ENCODE data around the gene CHST9. TPM values are rescaled to one million over a fixed set of nuclear protein-coding genes. Genes with fewer than 3 reads are reported as not detected.
"Not testable (repeated sequence)": the region's sequence is repeated elsewhere in the genome, so short reads cannot be mapped to it uniquely, and the experiment has no call there.

The CHST9 gene
- total RNA-seq (not detected in 2 replicates), polyA plus RNA-seq (not detected in 2 replicates), polyA minus RNA-seq (not detected in 2 replicates), Bru-seq, nascent RNA (not detected), BruChase-seq, experiment 1, labeled RNA remaining after a 6-hour chase (not detected), BruChase-seq, experiment 2, labeled RNA remaining after a 2-hour chase (not detected)
- polyA plus RNA-seq (2011; cell fraction: cytosol; rRNA removed), result not detected in 2 replicates
- not detected in 2 replicates for polyA plus RNA-seq (2011; cell fraction: nucleus; rRNA removed)
- polyA plus RNA-seq (2012), result not detected in 2 replicates
- not detected for polyA minus RNA-seq (2011; cell fraction: cytosol; rRNA and poly(A)+ RNA removed)
- polyA minus RNA-seq (2011; cell fraction: nucleus; rRNA and poly(A)+ RNA removed), result not detected in 2 replicates
- long read RNA-seq, result 0 reads

GRCh38 chr18:27185025-27185763 lies at the start of gene CHST9:
Gene CHST9, minus strand, starts transcription at chr18:27185308. Its CDS starts 42,499 bp downstream, at chr18:27142809.
- Histone ChIP-seq H3K4me2 (ENCODE audit: insufficient read depth, low read length) (no peak within 1 kb of the TSS), H3K27ac (ENCODE audit: insufficient read depth, low read depth, low read length) (no peak within 1 kb of the TSS), H3K9me3 (replicated peaks; ENCODE audit: control insufficient read depth, insufficient read depth, low read length) (no peaks in the 10 kb centered on the region), H3K4me1 (ENCODE audit: control insufficient read depth, extremely low read depth, insufficient read depth, low read length) (no peaks in the 10 kb centered on the region), H3K9me1 (replicated peaks; ENCODE audit: control insufficient read depth, extremely low read depth, insufficient read depth, low read length) (no peaks in the 10 kb centered on the region), H3K27me3 (ENCODE audit: control insufficient read depth in 2 of 2, insufficient read depth in 2 of 2, low read length in 2 of 2) (peaks cover 8 to 14% of the 10 kb centered on the region in 2 experiments), H2AFZ (ENCODE audit: low read depth, low read length) (no peak within 1 kb of the TSS), H3K9ac (replicated peaks; ENCODE audit: extremely low read depth, insufficient read depth, low read length) (no peak within 1 kb of the TSS), H3K36me3 (ENCODE audit: control insufficient read depth in 2 of 2, extremely low read depth in 1 of 2, insufficient read depth in 2 of 2, low read length in 2 of 2) (no peaks in the 10 kb centered on the region), H3K79me2 (ENCODE audit: control insufficient read depth, insufficient read depth, low read length) (no peaks in the 10 kb centered on the region), H3K4me3 (replicated peaks in 1 of 3; ENCODE audit: insufficient read depth in 1 of 3, low read depth in 1 of 3, low read length in 3 of 3) (no peak within 1 kb of the TSS), H4K20me1 (replicated peaks; ENCODE audit: control insufficient read depth, extremely low read depth, insufficient read depth, low read length) (no peaks in the 10 kb centered on the region)
- no peak for TF ChIP-seq GATA2 (IDR thresholded peaks at IDR 0.05; ENCODE audit: insufficient read depth, insufficient read length, low read depth, low read length)
- no peak for TF ChIP-seq CTCF (IDR thresholded peaks at IDR 0.05; ENCODE audit: extremely low read depth in 1 of 2, insufficient read depth in 1 of 2, low read depth in 1 of 2, low read length in 2 of 2)
- no peak for TF ChIP-seq FOS (IDR thresholded peaks at IDR 0.05; ENCODE audit: borderline replicate concordance, insufficient read depth, low read length)
- no peak for TF ChIP-seq EZH2 (IDR thresholded peaks at IDR 0.05; ENCODE audit: borderline replicate concordance, low read depth, low read length, severe bottlenecking)
- no peak for TF ChIP-seq POLR2AphosphoS5 (IDR thresholded peaks at IDR 0.05; ENCODE audit: insufficient read depth, low read depth, low read length)
- no peak for TF ChIP-seq MYC (IDR thresholded peaks at IDR 0.05; ENCODE audit: low read depth, low read length)
- no peak for TF ChIP-seq POLR2A (IDR thresholded peaks at IDR 0.05; ENCODE audit: low read depth, low read length)
- TF ChIP-seq MAX (IDR thresholded peaks at IDR 0.05; ENCODE audit: insufficient read depth, insufficient read length), result no peak
- TF ChIP-seq JUN (IDR thresholded peaks at IDR 0.05; ENCODE audit: borderline replicate concordance, insufficient read depth, insufficient read length, low read depth), result no peak
- ChIA-PET POLR2A (no interaction called here), CTCF (no interaction called here)
- no TSS peak for BruUV-seq (replicated peaks)
- dilution Hi-C loops (cut with MboI; ENCODE audit: extremely low pct_ligation_motif_present, low sequenced_read_pairs) (no loop called here), intact Hi-C loops (cut with micrococcal nuclease) (no loop called here)
- no peak for FAIRE-seq
- no peak for DNase-seq (ENCODE audit: low read depth, low spot score)

GRCh38 chr18:27232355-27232754 lies 47.2 kb upstream of the CHST9 start:
- H3K9me3 ChIP-seq (replicated peaks; ENCODE audit: control insufficient read depth, insufficient read depth, low read length); POLR2A ChIA-PET; intact Hi-C loops (cut with micrococcal nuclease); H3K4me2 ChIP-seq (ENCODE audit: insufficient read depth, low read length); H3K27ac ChIP-seq (ENCODE audit: insufficient read depth, low read depth, low read length); H4K20me1 ChIP-seq (replicated peaks; ENCODE audit: control insufficient read depth, extremely low read depth, insufficient read depth, low read length); H3K9ac ChIP-seq (replicated peaks; ENCODE audit: extremely low read depth, insufficient read depth, low read length); FAIRE-seq; BruUV-seq (replicated peaks); H3K4me1 ChIP-seq (ENCODE audit: control insufficient read depth, extremely low read depth, insufficient read depth, low read length); H3K9me1 ChIP-seq (replicated peaks; ENCODE audit: control insufficient read depth, extremely low read depth, insufficient read depth, low read length); H3K27me3 ChIP-seq (ENCODE audit: control insufficient read depth in 2 of 2, insufficient read depth in 2 of 2, low read length in 2 of 2); H3K4me3 ChIP-seq (replicated peaks in 1 of 3; ENCODE audit: insufficient read depth in 1 of 3, low read depth in 1 of 3, low read length in 3 of 3); H3K36me3 ChIP-seq (ENCODE audit: control insufficient read depth in 2 of 2, extremely low read depth in 1 of 2, insufficient read depth in 2 of 2, low read length in 2 of 2); CTCF ChIA-PET; dilution Hi-C loops (cut with MboI; ENCODE audit: extremely low pct_ligation_motif_present, low sequenced_read_pairs); H3K79me2 ChIP-seq (ENCODE audit: control insufficient read depth, insufficient read depth, low read length); H2AFZ ChIP-seq (ENCODE audit: low read depth, low read length); DNase-seq (ENCODE audit: low read depth, low spot score): not testable (repeated sequence)

Measured in endothelial cell of umbilical vein (primary cell).